Chondrocyte (in vitro differentiated cells): Measurements from ENCODE around the gene TPSD1. TPM values are rescaled to one million over a fixed set of nuclear protein-coding genes. Genes with fewer than 3 reads are reported as not detected.
A peak's percentile ranks its signal among the peaks of the same experiment; 100 is the strongest.

Experiments
- DNase-seq: peaks from one replicate; pipeline ENCODE4 v3.0.0; 2021; ENCODE audit warnings: mixed read lengths, low spot score
- H3K27ac Mint-ChIP-seq: one replicate; pipeline ENCODE4 v1.8.0; 2021; ENCODE audit warnings: mild to moderate bottlenecking, moderate library complexity, mixed read lengths; ENCODE audit not compliant: unreplicated experiment
- H3K27me3 Mint-ChIP-seq: 2 replicates; pipeline ENCODE4 v1.8.0; 2021; ENCODE audit warnings: low read depth, mixed read lengths
- H3K36me3 Mint-ChIP-seq: 2 replicates; pipeline ENCODE4 v1.8.0; 2021; ENCODE audit warnings: low read depth, mixed read lengths
- H3K4me1 Mint-ChIP-seq: 2 replicates; pipeline ENCODE4 v1.8.0; 2021; ENCODE audit warnings: low read depth, mild to moderate bottlenecking, mixed read lengths
- H3K4me3 Mint-ChIP-seq: one replicate; pipeline ENCODE4 v1.8.0; 2021; ENCODE audit warnings: mild to moderate bottlenecking, moderate library complexity, mixed read lengths; ENCODE audit not compliant: unreplicated experiment
- H3K9me3 Mint-ChIP-seq: 2 replicates; pipeline ENCODE4 v1.8.0; 2021; ENCODE audit warnings: low read depth, mixed read lengths
- CTCF ChIP-seq: fragments of 200-600 bp; sonication (generic); IDR thresholded peaks from 2 replicates; pipeline ENCODE4 v1.5.0; 2021; ENCODE audit warnings: antibody characterized with exemption, mild to moderate bottlenecking, moderate library complexity
- total RNA-seq: library from RNA; stranded (reverse); gene quantifications from 3 replicates; pipeline ENCODE4 v1.2.1, GENCODE V29; 2021

TPSD1 gene
- total RNA-seq, 1 donor from 2014 or later = not detected

GRCh38 chr16:1257561-1258224 is 1.8 kb downstream of the TPSD1 start:
- Mint-ChIP-seq H3K36me3 (no peaks in the 10 kb centered on the region), H3K4me3 (no peak overlapping the region), H3K9me3 (no peaks in the 10 kb centered on the region), H3K27ac (no peak overlapping the region), H3K27me3 (peaks cover 18% of the 10 kb centered on the region), H3K4me1 (peaks cover 3% of the 10 kb centered on the region)
- DNase-seq = no peak
- no peak for TF ChIP-seq CTCF

GRCh38 chr16:1258225-1258600 is 2.3 kb downstream of the TPSD1 start:
- Mint-ChIP-seq H3K4me1 (peaks cover 3% of the 10 kb centered on the region), H3K9me3 (no peaks in the 10 kb centered on the region), H3K27me3 (peaks cover 18% of the 10 kb centered on the region), H3K4me3 (no peak overlapping the region), H3K27ac (no peak overlapping the region), H3K36me3 (no peaks in the 10 kb centered on the region)
- no peak for TF ChIP-seq CTCF
- DNase-seq = peak; percentile 92

GRCh38 chr16:1258906-1259759 is 3.3 kb downstream of the TPSD1 start:
- H3K4me3 Mint-ChIP-seq = no peak overlapping the region
- no peak for TF ChIP-seq CTCF
- H3K27ac Mint-ChIP-seq = no peak overlapping the region
- H3K4me1 Mint-ChIP-seq = peaks cover 3% of the 10 kb centered on the region
- H3K9me3 Mint-ChIP-seq = no peaks in the 10 kb centered on the region
- H3K27me3 Mint-ChIP-seq = peaks cover 18% of the 10 kb centered on the region
- no peak for DNase-seq
- no peaks in the 10 kb centered on the region for H3K36me3 Mint-ChIP-seq

- H3K4me3 Mint-ChIP-seq = no peak overlapping the region
- peaks cover 18% of the 10 kb centered on the region for H3K27me3 Mint-ChIP-seq
- no peak for TF ChIP-seq CTCF
- no peak for DNase-seq
- no peak overlapping the region for H3K27ac Mint-ChIP-seq
- H3K36me3 Mint-ChIP-seq = no peaks in the 10 kb centered on the region
- no peaks in the 10 kb centered on the region for H3K9me3 Mint-ChIP-seq
- peaks cover 3% of the 10 kb centered on the region for H3K4me1 Mint-ChIP-seq
Observed at GRCh38 chr16:1259760-1260068, 3.8 kb downstream of the TPSD1 start.

GRCh38 chr16:1260101-1260680 is 4.3 kb downstream of the TPSD1 start:
- no peak for DNase-seq
- peaks cover 3% of the 10 kb centered on the region for H3K4me1 Mint-ChIP-seq
- no peak for TF ChIP-seq CTCF
- H3K9me3 Mint-ChIP-seq = no peaks in the 10 kb centered on the region
- H3K36me3 Mint-ChIP-seq = no peaks in the 10 kb centered on the region
- no peak overlapping the region for H3K4me3 Mint-ChIP-seq
- no peak overlapping the region for H3K27ac Mint-ChIP-seq
- H3K27me3 Mint-ChIP-seq = peaks cover 18% of the 10 kb centered on the region
